ENCODE data around the gene IFNAR1. TPM values are rescaled to one million over a fixed set of nuclear protein-coding genes. Genes with fewer than 3 reads are reported as not detected.

IFNAR1 gene
- total RNA-seq, 2 experiments from 2014 or later, result 18.1 to 60.8 TPM

GRCh38 chr21:33388188-33388587 is 63.4 kb downstream of the IFNAR1 start:
- peak overlapping the region; percentile 59; the same call in 1 of the 2 replicates for H2AFZ ChIP-seq (ENCODE audit: low read length)
- no peak for TF ChIP-seq CTCF (conservative IDR thresholded peaks at IDR 0.05; ENCODE audit: low read length)
- TF ChIP-seq EZH2phosphoT487 (IDR thresholded peaks at IDR 0.05; ENCODE audit: borderline replicate concordance, low read depth, low read length), result no peak
- CTCF ChIA-PET (ENCODE audit: unreplicated experiment), result interaction anchor here (0.6 kb wide), 1 partner anchor 155 kb away, joined by 3 read pairs; no protein-coding TSS in a partner anchor
- no peaks in the 10 kb centered on the region for H3K9me3 ChIP-seq (ENCODE audit: low read length)
- H3K4me3 ChIP-seq (ENCODE audit: low read depth, low read length, poor library complexity, severe bottlenecking), result no peak overlapping the region
- H3K4me2 ChIP-seq (ENCODE audit: low read length), result peak overlapping the region; percentile 9; the same call in 1 of the 2 replicates
- H3K9me2 ChIP-seq (ENCODE audit: insufficient read depth, low read length), result no peaks in the 10 kb centered on the region
- POLR2A ChIA-PET, result interaction anchor here (0.6 to 3.0 kb wide), 2 partner anchors 17 to 166 kb away, joined by 4 to 12 read pairs; no protein-coding TSS in a partner anchor
- H4K20me1 ChIP-seq (ENCODE audit: insufficient read depth, low read length), result no peaks in the 10 kb centered on the region
- no peak overlapping the region for H3K27ac ChIP-seq (ENCODE audit: low read depth, low read length, poor library complexity, severe bottlenecking)
- no peaks in the 10 kb centered on the region for H3K36me3 ChIP-seq (ENCODE audit: insufficient read depth, low read length)
- BruUV-seq (replicated peaks), result no TSS peak
- intact Hi-C loops (cut with micrococcal nuclease; ENCODE audit: unreplicated experiment), result no loop called here
- peaks cover 44% of the 10 kb centered on the region for H3K4me1 ChIP-seq (ENCODE audit: insufficient read depth, low read length, poor library complexity, severe bottlenecking)
- DNase-seq (ENCODE audit: low spot score), result no peak
- H3K79me2 ChIP-seq (ENCODE audit: insufficient read depth, low read depth, low read length), result no peaks in the 10 kb centered on the region

GRCh38 chr21:33390479-33390878 is 65.7 kb downstream of the IFNAR1 start:
- H3K9me2 ChIP-seq (ENCODE audit: insufficient read depth, low read length), result no peaks in the 10 kb centered on the region
- no peaks in the 10 kb centered on the region for H3K36me3 ChIP-seq (ENCODE audit: insufficient read depth, low read length)
- H3K27ac ChIP-seq (ENCODE audit: low read depth, low read length, poor library complexity, severe bottlenecking), result no peak overlapping the region
- intact Hi-C loops (cut with micrococcal nuclease; ENCODE audit: unreplicated experiment), result no loop called here
- H3K4me2 ChIP-seq (ENCODE audit: low read length), result no peak overlapping the region
- H4K20me1 ChIP-seq (ENCODE audit: insufficient read depth, low read length), result no peaks in the 10 kb centered on the region
- H3K4me3 ChIP-seq (ENCODE audit: low read depth, low read length, poor library complexity, severe bottlenecking), result no peak overlapping the region
- no peaks in the 10 kb centered on the region for H3K79me2 ChIP-seq (ENCODE audit: insufficient read depth, low read depth, low read length)
- POLR2A ChIA-PET, result no interaction called here
- no peak overlapping the region for H2AFZ ChIP-seq (ENCODE audit: low read length)
- no peak for DNase-seq (ENCODE audit: low spot score)
- H3K4me1 ChIP-seq (ENCODE audit: insufficient read depth, low read length, poor library complexity, severe bottlenecking), result peaks cover 44% of the 10 kb centered on the region
- TF ChIP-seq EZH2phosphoT487 (IDR thresholded peaks at IDR 0.05; ENCODE audit: borderline replicate concordance, low read depth, low read length) (no peak), CTCF (conservative IDR thresholded peaks at IDR 0.05; ENCODE audit: low read length) (no peak)
- BruUV-seq (replicated peaks), result no TSS peak
- H3K9me3 ChIP-seq (ENCODE audit: low read length), result no peaks in the 10 kb centered on the region
- CTCF ChIA-PET (ENCODE audit: unreplicated experiment), result no interaction called here

- TF ChIP-seq CTCF (conservative IDR thresholded peaks at IDR 0.05; ENCODE audit: low read length) (no peak), EZH2phosphoT487 (IDR thresholded peaks at IDR 0.05; ENCODE audit: borderline replicate concordance, low read depth, low read length) (no peak)
- peaks cover 43% of the 10 kb centered on the region for H3K4me1 ChIP-seq (ENCODE audit: insufficient read depth, low read length, poor library complexity, severe bottlenecking)
- no peaks in the 10 kb centered on the region for H3K9me2 ChIP-seq (ENCODE audit: insufficient read depth, low read length)
- no TSS peak for BruUV-seq (replicated peaks)
- no peak overlapping the region for H3K4me2 ChIP-seq (ENCODE audit: low read length)
- no peaks in the 10 kb centered on the region for H3K36me3 ChIP-seq (ENCODE audit: insufficient read depth, low read length)
- H3K27ac ChIP-seq (ENCODE audit: low read depth, low read length, poor library complexity, severe bottlenecking), result no peak overlapping the region
- H3K79me2 ChIP-seq (ENCODE audit: insufficient read depth, low read depth, low read length), result no peaks in the 10 kb centered on the region
- no peaks in the 10 kb centered on the region for H4K20me1 ChIP-seq (ENCODE audit: insufficient read depth, low read length)
- H3K4me3 ChIP-seq (ENCODE audit: low read depth, low read length, poor library complexity, severe bottlenecking), result no peak overlapping the region
- no peak overlapping the region for H2AFZ ChIP-seq (ENCODE audit: low read length)
- no peaks in the 10 kb centered on the region for H3K9me3 ChIP-seq (ENCODE audit: low read length)
- DNase-seq (ENCODE audit: low spot score), result no peak
- intact Hi-C loops (cut with micrococcal nuclease; ENCODE audit: unreplicated experiment), result no loop called here
- ChIA-PET CTCF (ENCODE audit: unreplicated experiment) (no interaction called here), POLR2A (no interaction called here)
These were observed 66.9 kb downstream of the IFNAR1 start for GRCh38 chr21:33391656-33392055.
